Fibroblast of villous mesenchyme (primary cell): ENCODE measurements around the gene SCFD1. TPM values are rescaled to one million over a fixed set of nuclear protein-coding genes. Genes with fewer than 3 reads are reported as not detected.
"Not testable (repeated sequence)": the region's sequence is repeated elsewhere in the genome, so short reads cannot be mapped to it uniquely, and the experiment has no call there.

Experiments used
- DNase-seq: peaks from one replicate; pipeline ENCODE4 v3.0.0-alpha.2; 2010; ENCODE audit warnings: low read depth
- H3K4me3 ChIP-seq: 2 replicates; pipeline ENCODE4 v1.5.1; 2011; ENCODE audit warnings: low read depth, mild to moderate bottlenecking, low read length
- CTCF ChIP-seq: IDR thresholded peaks from 2 replicates; pipeline ENCODE4 v1.5.1; 2012; ENCODE audit warnings: low read depth, mild to moderate bottlenecking, low read length; ENCODE audit not compliant: insufficient read depth
- total RNA-seq: library from RNA; depleted of rRNA; stranded (reverse); fragments of >200 nt; gene quantifications from 2 replicates; pipeline ENCODE4 v1.2.3, GENCODE V29; 2012

The SCFD1 gene
- total RNA-seq, 1 donor, result 203 TPM

DNA sequence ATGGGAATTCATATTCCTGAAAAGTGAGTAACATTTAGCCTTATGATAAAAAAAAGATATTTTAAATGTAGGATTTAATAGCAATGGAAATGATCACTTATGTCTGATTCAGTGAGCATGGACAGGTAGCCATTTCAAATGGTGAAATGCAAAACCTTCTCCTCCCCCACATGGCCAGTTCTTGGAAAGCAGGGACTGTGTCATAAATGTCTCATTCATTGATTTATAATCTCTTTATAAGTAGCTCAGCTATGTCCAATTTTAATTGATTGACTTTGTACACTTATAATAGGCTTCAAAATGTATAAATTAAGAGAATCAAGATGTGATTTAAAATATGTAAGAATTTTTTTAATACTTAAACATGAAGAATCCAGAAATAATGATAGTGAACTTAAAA is 24.6 kb upstream of the SCFD1 start:
- H3K4me3 ChIP-seq, result no peak overlapping the region
- TF ChIP-seq CTCF, result no peak
- DNase-seq, result no peak

- TF ChIP-seq CTCF, result no peak
- DNase-seq, result no peak
- no peak overlapping the region for H3K4me3 ChIP-seq
These were observed 20.9 kb upstream of the SCFD1 start for GRCh38 chr14:30600922-30601918.

GRCh38 chr14:30603402-30603801 is 18.7 kb upstream of the SCFD1 start:
- no peak overlapping the region for H3K4me3 ChIP-seq
- DNase-seq, result no peak
- no peak for TF ChIP-seq CTCF

DNA sequence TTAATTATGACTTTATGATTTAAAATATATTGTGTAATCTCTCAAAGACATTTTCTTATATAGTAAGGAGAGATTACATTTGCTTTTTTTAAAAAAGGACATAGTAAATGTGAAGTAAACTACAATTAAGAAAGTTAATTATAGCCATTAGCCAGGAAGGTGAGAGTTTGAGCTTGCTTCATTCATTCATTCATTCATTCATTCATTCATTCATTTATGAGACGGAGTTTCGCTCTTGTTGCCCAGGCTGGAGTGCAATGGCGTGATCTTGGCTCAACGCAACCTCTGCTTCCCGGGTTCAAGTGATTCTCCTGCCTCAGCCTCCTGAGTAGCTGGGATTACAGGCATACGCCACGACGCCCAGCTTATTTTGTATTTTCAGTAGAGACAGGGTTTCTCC is 17.4 kb upstream of the SCFD1 start:
- H3K4me3 ChIP-seq, DNase-seq: not testable (repeated sequence)

- TF ChIP-seq CTCF, result no peak
- H3K4me3 ChIP-seq, result no peak overlapping the region
- no peak for DNase-seq
These were observed 14.9 kb upstream of the SCFD1 start for GRCh38 chr14:30607156-30607780.

DNA sequence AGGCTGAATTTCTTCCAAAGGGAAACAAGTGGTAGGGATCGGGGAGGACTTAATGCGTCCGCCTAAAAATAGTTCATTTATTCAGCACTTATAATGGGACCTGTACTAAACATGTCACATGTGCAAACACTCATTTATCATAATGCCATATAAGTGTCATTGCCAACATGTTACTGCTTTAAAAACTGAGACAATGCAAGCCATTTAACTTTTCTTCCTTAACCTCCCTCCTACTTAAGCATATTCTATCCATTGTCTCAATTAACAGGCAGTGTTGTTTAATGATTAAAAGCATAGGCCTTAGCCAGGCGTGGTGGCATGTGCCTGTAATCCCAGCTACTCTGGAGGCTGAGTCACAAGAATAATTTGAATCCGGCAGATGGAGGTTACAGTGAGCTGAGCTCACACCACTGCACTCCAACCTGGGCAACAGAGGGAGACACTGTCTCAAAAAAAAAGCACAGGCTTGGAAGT is 13.5 kb upstream of the SCFD1 start:
- DNase-seq, result peak; percentile 24
- TF ChIP-seq CTCF, result no peak

DNA sequence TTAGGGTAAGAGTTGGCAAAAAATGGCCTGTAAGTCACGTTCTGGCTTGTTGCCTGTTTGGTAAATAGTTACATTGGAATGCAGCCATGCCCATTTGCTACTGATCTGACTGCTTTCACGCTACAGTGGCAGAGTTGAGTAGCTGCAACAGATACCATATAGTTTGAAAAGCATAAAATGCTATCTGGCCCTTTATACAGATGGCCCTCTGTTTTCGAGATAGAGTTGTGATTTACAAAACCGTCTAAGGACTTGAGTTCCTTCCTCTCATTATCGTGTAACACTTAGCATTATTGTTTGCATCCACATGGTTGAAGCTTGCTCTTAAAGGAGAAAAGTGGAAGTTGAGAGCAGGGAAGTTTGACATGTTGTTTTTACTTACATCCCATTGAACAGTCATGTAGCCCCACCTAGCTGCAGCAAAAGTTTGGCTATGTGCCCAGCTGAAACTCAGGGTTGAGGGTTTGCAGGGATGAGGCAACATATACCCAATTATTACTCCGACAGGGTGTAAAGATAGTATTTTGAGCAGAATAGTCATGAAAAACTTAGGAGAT is 11.3 kb upstream of the SCFD1 start:
- H3K4me3 ChIP-seq, result no peak overlapping the region
- TF ChIP-seq CTCF, result peak; percentile 50
- DNase-seq, result peak; percentile 83

More for the DNA sequence above, 13.5 kb upstream of the SCFD1 start:
- H3K4me3 ChIP-seq, result no peak overlapping the region
